Endothelial cell of umbilical vein (primary cell): Measurements from ENCODE around the gene FYCO1. TPM values are rescaled to one million over a fixed set of nuclear protein-coding genes. Genes with fewer than 3 reads are reported as not detected.

Source experiments
- BruUV-seq: library from RNA; stranded (reverse); fragments of 400-500 nt; replicated peaks from 2 replicates; lab custom pipeline; 2021; lab: Mats Ljungman, UMichigan
- CTCF ChIA-PET: fragments of 300-600, 350-600 bp; sonication (Branson Sonifier 250); formaldehyde crosslinking; loops from one replicate; lab custom pipeline; 2021; ENCODE audit warnings: antibody characterized with exemption, inconsistent platforms; lab: Charles Lee
- POLR2A ChIA-PET: fragments of 300-600, 350-600 bp; sonication (Branson Sonifier 250); formaldehyde crosslinking; loops from one replicate; lab custom pipeline; 2021; ENCODE audit warnings: antibody characterized with exemption, inconsistent platforms; lab: Charles Lee
- DNase-seq: peaks from one replicate; pipeline ENCODE4 v3.0.0-alpha.2; 2011; ENCODE audit warnings: low read depth, low spot score
- FAIRE-seq: peaks from 2 replicates; lab custom pipeline; 2011; peaks lifted over from hg19 to GRCh38; lab: Jason Lieb, UNC
- H2AFZ ChIP-seq: 2 replicates; pipeline ENCODE4 v1.6.0; 2012; ENCODE audit warnings: low read depth, low read length, control low read depth, inconsistent platforms
- H3K27ac ChIP-seq: 2 replicates; pipeline ENCODE4 v1.5.1; 2011; ENCODE audit warnings: low read depth, mild to moderate bottlenecking, control low read depth, low read length, moderate library complexity; ENCODE audit not compliant: insufficient read depth
- H3K27me3 ChIP-seq, 2 experiments: 2 replicates each; pipeline versions ENCODE4 v1.6.0 to v1.6.1; 2011; ENCODE audit warnings: low read length in 2 of 2, mixed read lengths in 1 of 2; ENCODE audit not compliant: control insufficient read depth in 2 of 2, insufficient read depth in 2 of 2
- H3K36me3 ChIP-seq, 2 experiments: 2 replicates in 1 of 2; 3 replicates in 1 of 2; pipeline ENCODE4 v1.5.1; 2011; ENCODE audit warnings: low read length in 2 of 2, mild to moderate bottlenecking in 1 of 2, moderate library complexity in 1 of 2; ENCODE audit not compliant: control insufficient read depth in 2 of 2, insufficient read depth in 2 of 2; ENCODE audit errors: extremely low read depth in 1 of 2
- H3K4me1 ChIP-seq: 3 replicates; pipeline ENCODE4 v1.5.1; 2011; ENCODE audit warnings: mild to moderate bottlenecking, low read length; ENCODE audit not compliant: control insufficient read depth, insufficient read depth; ENCODE audit errors: extremely low read depth
- H3K4me2 ChIP-seq: 2 replicates; pipeline ENCODE4 v1.6.1; 2011; ENCODE audit warnings: low read length, control low read depth, mixed read lengths; ENCODE audit not compliant: insufficient read depth
- H3K4me3 ChIP-seq, 3 experiments: fragments of 200-600 bp in 1 of 3; sonication (generic), shearing (Covaris generic) in 1 of 3; replicated peaks in 1 of 3; 2 replicates each; pipeline ENCODE4 v1.5.1; 2011 to 2016; ENCODE audit warnings: control low read depth in 3 of 3, low read length in 3 of 3, mild to moderate bottlenecking in 2 of 3, inconsistent platforms in 1 of 3, low read depth in 1 of 3, moderate library complexity in 1 of 3; ENCODE audit not compliant: insufficient read depth in 1 of 3
- H3K79me2 ChIP-seq: 2 replicates; pipeline ENCODE4 v1.6.0; 2012; ENCODE audit warnings: low read length, inconsistent platforms; ENCODE audit not compliant: control insufficient read depth, insufficient read depth
- H3K9ac ChIP-seq: replicated peaks from 2 replicates; pipeline ENCODE3; 2011; ENCODE audit warnings: low read length, control low read depth; ENCODE audit not compliant: insufficient read depth; ENCODE audit errors: extremely low read depth
- H3K9me1 ChIP-seq: replicated peaks from 3 replicates; pipeline ENCODE4 v1.6.0; 2011; ENCODE audit warnings: mild to moderate bottlenecking, low read length; ENCODE audit not compliant: control insufficient read depth, insufficient read depth; ENCODE audit errors: extremely low read depth
- H3K9me3 ChIP-seq: replicated peaks from 2 replicates; pipeline ENCODE4 v1.5.1; 2012; ENCODE audit warnings: low read length, inconsistent platforms; ENCODE audit not compliant: control insufficient read depth, insufficient read depth
- H4K20me1 ChIP-seq: replicated peaks from 2 replicates; pipeline ENCODE3; 2011; ENCODE audit warnings: mild to moderate bottlenecking, low read length; ENCODE audit not compliant: control insufficient read depth, insufficient read depth; ENCODE audit errors: extremely low read depth
- EZH2 ChIP-seq: IDR thresholded peaks from 2 replicates; pipeline ENCODE4 v1.6.1; 2012; ENCODE audit warnings: borderline replicate concordance, low read depth, mild to moderate bottlenecking, moderate library complexity, low read length, inconsistent platforms; ENCODE audit not compliant: severe bottlenecking
- FOS ChIP-seq: IDR thresholded peaks from 2 replicates; pipeline ENCODE4 v1.6.1; 2011; ENCODE audit warnings: mild to moderate bottlenecking, low read length, moderate library complexity, borderline replicate concordance; ENCODE audit not compliant: insufficient read depth
- GATA2 ChIP-seq: IDR thresholded peaks from 2 replicates; pipeline ENCODE4 v1.7.0; 2011; ENCODE audit warnings: low read depth, mild to moderate bottlenecking, moderate library complexity, mixed read lengths, low read length; ENCODE audit not compliant: insufficient read length, insufficient read depth
- JUN ChIP-seq: IDR thresholded peaks from 2 replicates; pipeline ENCODE4 v1.6.1; 2011; ENCODE audit warnings: borderline replicate concordance, low read depth; ENCODE audit not compliant: insufficient read length, insufficient read depth
- MAX ChIP-seq: IDR thresholded peaks from 2 replicates; pipeline ENCODE4 v1.6.1; 2011; ENCODE audit not compliant: insufficient read depth, insufficient read length
- MYC ChIP-seq: IDR thresholded peaks from one replicate; pipeline ENCODE4 v1.6.1; 2011; ENCODE audit warnings: mild to moderate bottlenecking, low read depth, low read length
- dilution Hi-C: fragments of 300-500 bp; cut with MboI; formaldehyde crosslinking; loops from one replicate; pipeline ENCODE4 v1.15.0; 2019; ENCODE audit warnings: low sequenced_read_pairs; ENCODE audit not compliant: extremely low pct_ligation_motif_present
- intact Hi-C: fragments of 100-400 bp; cut with micrococcal nuclease; formaldehyde crosslinking; loops from one replicate; pipeline ENCODE4 v1.10.0; 2022
- polyA plus RNA-seq, 4 experiments: library from polyadenylated mRNA; depleted of rRNA in 3 of 4; stranded (reverse) in 3 of 4; unstranded in 1 of 4; fragments of >200 nt; gene quantifications; 2 replicates each; pipeline versions ENCODE4 v1.2.1 to v1.2.3, GENCODE V29; 2011 to 2012; ENCODE audit warnings: missing spikeins in 1 of 4
- total RNA-seq: library from RNA; stranded (reverse); gene quantifications from 2 replicates; pipeline ENCODE4 v1.2.3, GENCODE V29; 2021
- TF ChIP-seq, protein P1 (sequence below), 2 donors: IDR thresholded peaks; 1 replicate in 1 of 2; 2 replicates in 1 of 2; pipeline ENCODE4 v1.5.1; 2011; ENCODE audit warnings: low read length in 2 of 2, mild to moderate bottlenecking in 2 of 2, moderate library complexity in 2 of 2, control low read depth in 1 of 2, inconsistent platforms in 1 of 2, low read depth in 1 of 2; ENCODE audit not compliant: insufficient read depth in 1 of 2; ENCODE audit errors: extremely low read depth in 1 of 2

The FYCO1 gene
- total and polyA plus RNA-seq, 2 donors (not counting 3 experiments of a cell fraction or from before 2014, with no cell fraction given) = 13.9 to 20.8 TPM

DNA sequence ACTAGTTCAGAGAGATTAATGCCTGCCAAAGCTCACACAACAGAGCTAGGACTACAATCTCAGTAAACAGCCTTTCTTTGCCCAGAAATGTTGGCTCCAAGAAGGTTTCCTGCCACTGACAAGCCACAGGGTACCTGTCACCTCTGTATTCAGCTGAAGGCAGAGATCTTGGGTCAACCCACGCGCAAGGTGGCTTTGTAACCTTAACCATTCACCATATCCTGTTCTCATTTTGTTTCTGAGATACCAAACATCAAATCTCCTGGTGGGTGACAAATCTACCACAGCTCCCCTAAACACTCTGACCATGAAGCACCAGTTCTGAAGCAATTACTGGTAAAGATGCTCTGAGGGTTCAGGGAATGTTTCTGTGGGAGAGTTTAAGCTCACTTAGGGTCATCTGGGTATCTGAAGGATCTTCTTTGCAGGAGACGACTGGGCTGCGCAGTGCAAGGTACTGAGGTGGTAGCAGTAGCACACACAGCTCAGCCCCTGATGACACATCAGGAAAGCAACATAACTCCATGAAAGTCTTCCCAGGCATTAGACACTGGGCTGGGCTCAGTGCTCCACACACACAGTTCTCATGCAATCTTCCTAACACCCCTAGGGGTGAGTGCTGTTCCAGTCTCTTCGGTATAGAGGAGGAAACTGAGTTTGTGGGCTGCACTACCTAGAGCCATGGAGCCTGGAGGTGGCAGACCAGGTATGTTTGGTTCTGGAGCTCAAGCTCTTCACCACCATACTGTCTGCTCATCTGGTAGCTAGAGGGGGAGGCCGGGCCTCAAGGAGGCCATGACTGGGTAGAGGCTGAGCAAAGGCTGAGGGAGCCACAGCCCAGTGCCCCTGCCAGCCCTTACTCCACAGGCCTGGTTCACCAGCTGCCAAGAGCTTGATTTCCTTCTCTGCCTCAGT lies 44.7 kb downstream of the FYCO1 start:
- ChIA-PET POLR2A (no interaction called here), CTCF (interaction anchor here (1.1 to 4.8 kb wide), 3 partner anchors 12 to 128 kb away, joined by 3 to 22 read pairs (median 4); no protein-coding TSS in a partner anchor)
- Histone ChIP-seq H3K79me2 (no peaks in the 10 kb centered on the region), H3K27ac (no peak overlapping the region), H4K20me1 (no peaks in the 10 kb centered on the region), H3K9ac (no peak overlapping the region), H3K9me1 (no peaks in the 10 kb centered on the region), H3K36me3 (peaks cover 15 to 71% of the 10 kb centered on the region in 2 experiments), H3K27me3 (no peaks in the 10 kb centered on the region), H3K4me1 (no peaks in the 10 kb centered on the region), H3K4me3 (no peak overlapping the region), H2AFZ (no peak overlapping the region), H3K4me2 (no peak overlapping the region), H3K9me3 (no peaks in the 10 kb centered on the region)
- FAIRE-seq (no peak), DNase-seq (no peak)
- BruUV-seq = no TSS peak
- intact Hi-C loops (no loop called here), dilution Hi-C loops (no loop called here)
- TF ChIP-seq EZH2 (no peak), GATA2 (no peak), FOS (no peak), MYC (no peak), MAX (no peak), JUN (no peak)
- TF ChIP-seq, protein P1, sequence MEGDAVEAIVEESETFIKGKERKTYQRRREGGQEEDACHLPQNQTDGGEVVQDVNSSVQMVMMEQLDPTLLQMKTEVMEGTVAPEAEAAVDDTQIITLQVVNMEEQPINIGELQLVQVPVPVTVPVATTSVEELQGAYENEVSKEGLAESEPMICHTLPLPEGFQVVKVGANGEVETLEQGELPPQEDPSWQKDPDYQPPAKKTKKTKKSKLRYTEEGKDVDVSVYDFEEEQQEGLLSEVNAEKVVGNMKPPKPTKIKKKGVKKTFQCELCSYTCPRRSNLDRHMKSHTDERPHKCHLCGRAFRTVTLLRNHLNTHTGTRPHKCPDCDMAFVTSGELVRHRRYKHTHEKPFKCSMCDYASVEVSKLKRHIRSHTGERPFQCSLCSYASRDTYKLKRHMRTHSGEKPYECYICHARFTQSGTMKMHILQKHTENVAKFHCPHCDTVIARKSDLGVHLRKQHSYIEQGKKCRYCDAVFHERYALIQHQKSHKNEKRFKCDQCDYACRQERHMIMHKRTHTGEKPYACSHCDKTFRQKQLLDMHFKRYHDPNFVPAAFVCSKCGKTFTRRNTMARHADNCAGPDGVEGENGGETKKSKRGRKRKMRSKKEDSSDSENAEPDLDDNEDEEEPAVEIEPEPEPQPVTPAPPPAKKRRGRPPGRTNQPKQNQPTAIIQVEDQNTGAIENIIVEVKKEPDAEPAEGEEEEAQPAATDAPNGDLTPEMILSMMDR (IDR thresholded peaks at IDR 0.05; ENCODE audit: extremely low read depth in 1 of 2, insufficient read depth in 1 of 2, low read depth in 1 of 2, low read length in 2 of 2) = no peak
